ENCODE results near the gene PTPRK.
A peak's percentile ranks its signal among the peaks of the same experiment; 100 is the strongest.

The PTPRK gene

GRCh38 chr6:128188678-128189077, 331.7 kb downstream of the PTPRK start:
- in situ Hi-C loops (cut with MboI; ENCODE audit: low pct_unique_long_range_greater_than_20kb, low sequenced_read_pairs): no loop called here
- no peak for DNase-seq

DNA sequence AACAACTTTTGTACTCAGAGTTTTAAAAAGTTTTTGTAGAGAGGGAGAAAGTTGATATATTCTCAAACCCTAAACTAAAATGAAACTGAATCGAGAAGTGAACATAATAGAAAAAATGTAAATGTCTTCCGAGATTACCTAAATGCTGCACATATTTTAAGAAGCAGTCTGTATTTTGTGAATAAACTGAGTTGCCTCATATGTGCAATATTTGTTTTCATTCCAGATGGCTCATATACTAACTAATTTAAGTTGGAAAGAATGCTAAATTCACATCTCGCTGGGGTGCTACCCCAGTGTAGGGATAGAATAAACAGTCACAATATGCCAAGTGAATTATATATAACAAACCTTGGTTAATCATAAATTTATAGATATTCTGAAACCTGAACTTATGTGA, 333.7 kb downstream of the PTPRK start:
- no peak for DNase-seq
- in situ Hi-C loops (cut with MboI; ENCODE audit: low pct_unique_long_range_greater_than_20kb, low sequenced_read_pairs): no loop called here

GRCh38 chr6:128179876-128180438, 340.4 kb downstream of the PTPRK start:
- in situ Hi-C loops (cut with MboI; ENCODE audit: low pct_unique_long_range_greater_than_20kb, low sequenced_read_pairs): no loop called here

GRCh38 chr6:128174724-128175123, 345.7 kb downstream of the PTPRK start:
- DNase-seq: no peak
- in situ Hi-C loops (cut with MboI; ENCODE audit: low pct_unique_long_range_greater_than_20kb, low sequenced_read_pairs): no loop called here

More at GRCh38 chr6:128179876-128180438, 340.4 kb downstream of the PTPRK start:
- DNase-seq: no peak

DNA sequence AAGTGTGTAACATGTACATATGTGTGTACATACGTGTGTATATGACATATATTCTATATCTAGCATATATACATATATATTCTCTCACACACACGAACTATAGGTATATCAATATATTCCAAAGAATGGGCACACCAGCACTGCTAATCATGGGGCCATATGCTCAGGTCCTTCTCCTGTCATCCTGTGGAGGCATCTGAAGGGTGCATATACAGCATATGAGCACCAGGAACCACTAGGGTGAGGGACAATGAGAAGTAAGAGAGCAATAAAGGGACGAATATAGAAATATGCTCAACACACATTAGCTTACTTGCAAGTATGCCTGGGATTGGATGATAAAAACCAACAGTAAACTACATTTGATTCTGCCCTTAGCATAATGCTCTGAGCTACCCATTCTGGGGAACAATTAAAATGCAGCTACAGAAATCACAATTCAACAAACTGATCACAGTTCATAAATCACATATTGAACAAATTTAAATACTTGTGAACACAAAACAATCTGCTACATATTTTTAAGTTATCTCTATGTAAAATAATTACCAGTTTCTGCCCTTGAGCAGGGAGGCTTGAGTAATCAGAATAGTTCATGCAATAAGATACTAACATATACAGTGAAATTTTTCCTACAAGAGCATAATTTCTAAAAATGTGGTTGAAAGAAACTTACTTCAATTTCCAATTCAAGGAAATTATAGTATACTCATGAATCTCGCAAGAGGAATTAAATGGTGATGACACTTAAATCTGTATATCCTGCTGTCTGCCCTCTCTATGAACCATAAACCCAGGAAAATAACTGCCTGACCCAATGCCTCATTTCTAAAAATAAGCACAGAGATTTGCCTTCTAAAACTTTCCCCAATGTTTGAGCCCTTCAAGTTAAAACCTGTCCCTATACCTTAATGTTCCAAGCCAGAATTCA, 347.4 kb downstream of the PTPRK start:
- in situ Hi-C loops (cut with MboI; ENCODE audit: low pct_unique_long_range_greater_than_20kb, low sequenced_read_pairs): no loop called here
- DNase-seq: no peak

- in situ Hi-C loops (cut with MboI; ENCODE audit: low pct_unique_long_range_greater_than_20kb, low sequenced_read_pairs): no loop called here
- DNase-seq: no peak
These were observed 348.3 kb downstream of the PTPRK start for GRCh38 chr6:128172081-128172480.

GRCh38 chr6:128171182-128171581, 349.2 kb downstream of the PTPRK start:
- in situ Hi-C loops (cut with MboI; ENCODE audit: low pct_unique_long_range_greater_than_20kb, low sequenced_read_pairs): no loop called here

GRCh38 chr6:128168244-128168643, 352.2 kb downstream of the PTPRK start:
- no peak for DNase-seq
- in situ Hi-C loops (cut with MboI; ENCODE audit: low pct_unique_long_range_greater_than_20kb, low sequenced_read_pairs): no loop called here

More at GRCh38 chr6:128171182-128171581, 349.2 kb downstream of the PTPRK start:
- no peak for DNase-seq

- in situ Hi-C loops (cut with MboI; ENCODE audit: low pct_unique_long_range_greater_than_20kb, low sequenced_read_pairs): no loop called here
- DNase-seq: no peak
These were observed 352.8 kb downstream of the PTPRK start for GRCh38 chr6:128167552-128167951.

- DNase-seq: no peak
- in situ Hi-C loops (cut with MboI; ENCODE audit: low pct_unique_long_range_greater_than_20kb, low sequenced_read_pairs): no loop called here
These were observed 356.1 kb downstream of the PTPRK start for GRCh38 chr6:128164254-128164653.

GRCh38 chr6:128162423-128162822, 358.0 kb downstream of the PTPRK start:
- in situ Hi-C loops (cut with MboI; ENCODE audit: low pct_unique_long_range_greater_than_20kb, low sequenced_read_pairs): no loop called here

DNA sequence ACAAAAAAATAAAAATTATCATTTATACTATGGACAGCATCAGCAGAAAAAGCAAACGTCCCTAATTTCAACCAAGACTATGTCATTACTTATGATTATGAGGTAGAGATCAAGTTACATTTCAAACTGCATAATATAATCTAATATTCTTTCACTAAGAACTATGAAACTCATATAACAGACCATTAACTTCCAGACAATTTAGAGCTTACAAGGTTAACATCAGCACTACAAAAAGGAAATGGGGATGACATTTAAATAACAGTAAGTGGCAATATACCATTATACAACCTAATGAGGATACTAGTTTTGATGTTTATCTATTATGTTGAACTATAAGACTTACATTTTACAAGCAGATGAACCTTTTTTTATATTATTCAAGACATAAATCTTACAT, 358.6 kb downstream of the PTPRK start:
- in situ Hi-C loops (cut with MboI; ENCODE audit: low pct_unique_long_range_greater_than_20kb, low sequenced_read_pairs): no loop called here
- no peak for DNase-seq

More at GRCh38 chr6:128162423-128162822, 358.0 kb downstream of the PTPRK start:
- DNase-seq: no peak

DNA sequence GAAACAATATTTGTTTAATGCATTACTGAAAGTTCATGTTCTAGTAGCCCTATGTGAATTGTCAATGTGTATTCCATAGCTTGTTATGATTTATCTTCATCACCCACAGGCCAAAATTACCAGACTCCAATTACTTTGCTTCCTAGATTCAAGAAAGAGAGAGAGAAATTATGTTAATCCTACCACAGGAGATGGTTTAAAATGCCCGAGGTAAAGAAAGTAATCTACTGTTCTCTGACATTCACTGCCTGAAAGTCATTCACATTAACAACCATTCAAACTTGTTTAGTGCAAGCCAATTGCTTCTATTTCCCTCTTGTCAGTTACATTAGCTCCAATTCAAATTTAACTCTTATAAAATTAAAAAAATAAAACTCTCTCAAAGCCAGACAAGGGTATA, 359.1 kb downstream of the PTPRK start:
- in situ Hi-C loops (cut with MboI; ENCODE audit: low pct_unique_long_range_greater_than_20kb, low sequenced_read_pairs): no loop called here
- no peak for DNase-seq

DNA sequence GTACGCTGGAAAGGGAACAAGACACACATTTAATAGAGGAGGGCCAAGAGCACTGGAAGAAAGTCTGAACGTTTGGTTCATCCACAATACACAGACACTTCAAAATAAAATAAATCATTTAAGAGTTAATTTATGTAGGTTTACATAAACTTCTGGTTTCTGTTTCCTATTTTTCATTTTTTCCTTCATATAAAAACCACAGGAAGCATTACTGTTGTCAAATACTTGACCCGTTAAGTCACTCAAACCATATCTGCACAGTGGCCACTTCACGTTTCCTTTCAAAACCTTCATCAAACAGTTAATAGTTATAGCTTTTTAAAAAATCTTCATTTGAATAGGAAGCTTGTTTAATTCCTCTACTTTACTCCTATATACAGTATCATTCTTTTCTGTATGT, 361.9 kb downstream of the PTPRK start:
- no peak for DNase-seq
- in situ Hi-C loops (cut with MboI; ENCODE audit: low pct_unique_long_range_greater_than_20kb, low sequenced_read_pairs): no loop called here

- in situ Hi-C loops (cut with MboI; ENCODE audit: low pct_unique_long_range_greater_than_20kb, low sequenced_read_pairs): no loop called here
- DNase-seq: peak; percentile 79
These were observed 363.9 kb downstream of the PTPRK start for GRCh38 chr6:128156321-128157111.

DNA sequence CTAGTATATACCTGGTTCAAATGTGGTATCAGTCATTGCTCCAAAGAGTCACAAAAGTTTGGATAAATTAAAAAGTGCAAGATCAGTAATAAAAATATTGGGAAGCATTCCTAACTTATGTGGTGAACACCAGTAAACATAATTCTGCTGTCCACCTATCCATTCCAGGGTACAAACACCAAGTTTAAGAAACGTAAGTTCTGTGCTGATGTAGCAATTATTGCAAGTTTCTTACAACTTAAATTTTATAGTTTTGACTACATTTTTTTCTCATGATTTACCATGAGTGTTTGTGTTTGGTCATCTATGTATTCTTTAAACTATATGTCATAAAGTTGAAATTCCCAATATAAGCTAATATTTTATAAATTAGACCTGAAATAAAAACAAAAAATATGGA, 364.6 kb downstream of the PTPRK start:
- in situ Hi-C loops (cut with MboI; ENCODE audit: low pct_unique_long_range_greater_than_20kb, low sequenced_read_pairs): no loop called here
- DNase-seq: no peak

GRCh38 chr6:128152551-128152950, 367.8 kb downstream of the PTPRK start:
- DNase-seq: no peak
- in situ Hi-C loops (cut with MboI; ENCODE audit: low pct_unique_long_range_greater_than_20kb, low sequenced_read_pairs): no loop called here

DNA sequence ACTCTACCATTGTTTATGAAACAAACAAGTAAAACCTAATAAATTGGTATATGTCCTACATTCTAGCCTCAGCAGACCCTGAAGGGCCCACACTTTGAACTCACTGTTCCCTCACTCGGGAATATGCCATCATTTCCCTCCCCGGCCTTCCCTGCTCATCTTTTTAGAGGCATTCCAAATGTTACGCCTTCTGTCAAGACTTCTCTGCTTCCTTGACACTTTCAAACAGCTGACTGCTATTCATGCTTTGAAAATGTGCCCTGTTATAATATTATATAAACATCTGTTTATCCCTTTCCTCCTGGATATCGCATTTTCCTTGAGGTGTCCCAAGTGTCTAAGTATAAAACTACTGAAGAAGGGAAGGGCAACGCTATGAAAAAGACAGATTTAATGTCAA, 370.0 kb downstream of the PTPRK start:
- in situ Hi-C loops (cut with MboI; ENCODE audit: low pct_unique_long_range_greater_than_20kb, low sequenced_read_pairs): no loop called here
- DNase-seq: no peak

DNA sequence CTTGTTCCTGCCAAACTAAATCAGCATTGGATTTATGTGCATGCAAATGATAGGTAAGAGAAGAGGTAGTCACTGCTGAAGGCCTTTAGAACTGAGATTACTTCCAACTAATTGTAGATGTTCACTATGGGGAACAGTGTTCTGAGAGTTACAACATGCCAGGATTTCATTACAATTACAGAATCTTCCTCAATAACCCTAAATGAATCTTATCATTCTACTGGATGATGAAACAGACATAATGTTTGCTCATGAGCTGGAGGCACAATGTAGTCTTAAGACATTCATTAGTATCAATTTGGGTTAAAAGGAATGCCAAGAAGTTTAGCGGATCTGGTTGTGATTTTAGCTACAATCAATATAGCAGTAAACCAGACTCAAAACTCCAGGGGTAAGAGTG, 370.6 kb downstream of the PTPRK start:
- in situ Hi-C loops (cut with MboI; ENCODE audit: low pct_unique_long_range_greater_than_20kb, low sequenced_read_pairs): no loop called here
- no peak for DNase-seq

GRCh38 chr6:128144320-128144719, 376.1 kb downstream of the PTPRK start:
- in situ Hi-C loops (cut with MboI; ENCODE audit: low pct_unique_long_range_greater_than_20kb, low sequenced_read_pairs): no loop called here
- DNase-seq: no peak

Measured in KBM-7 (cell line).